ENCODE results near the gene SLC6A8.
"Not testable (repeated sequence)": the region's sequence is repeated elsewhere in the genome, so short reads cannot be mapped to it uniquely, and the experiment has no call there.

SLC6A8 gene

GRCh38 chrX:153709726-153710674 is 22.3 kb downstream of the SLC6A8 start:
- DNase-seq: no peak

- DNase-seq: no peak
Observed at GRCh38 chrX:153714256-153714655, 26.5 kb downstream of the SLC6A8 start.

GRCh38 chrX:153717445-153717844 is 29.7 kb downstream of the SLC6A8 start:
- no peak for DNase-seq

- no peak for DNase-seq
Observed at GRCh38 chrX:153719238-153719637, 31.5 kb downstream of the SLC6A8 start.

GRCh38 chrX:153719701-153720100 is 32.0 kb downstream of the SLC6A8 start:
- no peak for DNase-seq

- no peak for DNase-seq
Observed at GRCh38 chrX:153722704-153723350, 35.1 kb downstream of the SLC6A8 start.

GRCh38 chrX:153723351-153724251 is 35.9 kb downstream of the SLC6A8 start:
- DNase-seq: peak; percentile 57

- peak; percentile 87 for DNase-seq
Observed at GRCh38 chrX:153724252-153725038, 36.7 kb downstream of the SLC6A8 start, which contains the start of the genes ABCD1 and BCAP31. Gene ABCD1, plus strand, starts transcription at chrX:153724856. Its CDS starts 411 bp downstream, at chrX:153725267. Gene BCAP31, minus strand, starts transcription at chrX:153724387. Its CDS starts 1,143 bp downstream, at chrX:153723244.

GRCh38 chrX:153725039-153725831 is 37.5 kb downstream of the SLC6A8 start:
- DNase-seq: no peak

- no peak for DNase-seq
Observed at GRCh38 chrX:153725832-153726285, 38.1 kb downstream of the SLC6A8 start.

GRCh38 chrX:153726286-153727122 is 38.8 kb downstream of the SLC6A8 start:
- DNase-seq: peak; percentile 18

- DNase-seq: peak; percentile 70
Observed at GRCh38 chrX:153727123-153727931, 39.6 kb downstream of the SLC6A8 start.

GRCh38 chrX:153728095-153728494 is 40.4 kb downstream of the SLC6A8 start:
- DNase-seq: no peak

GRCh38 chrX:153728951-153729631 is 41.4 kb downstream of the SLC6A8 start:
- DNase-seq: no peak

- not testable (repeated sequence) for DNase-seq
Observed at GRCh38 chrX:153730115-153730514, 42.4 kb downstream of the SLC6A8 start.

- DNase-seq: no peak
Observed at GRCh38 chrX:153731117-153731844, 43.6 kb downstream of the SLC6A8 start.

- DNase-seq: no peak
Observed at GRCh38 chrX:153731845-153732215, 44.1 kb downstream of the SLC6A8 start.

GRCh38 chrX:153732401-153732800 is 44.7 kb downstream of the SLC6A8 start:
- no peak for DNase-seq

All from NCI-H1092 (cell line).